WTC11 (cell line): ENCODE measurements around the gene PTPRK.

ENCODE experiments used
- AFF4 ChIP-seq: sonication (generic); formaldehyde crosslinking; IDR thresholded peaks from 2 replicates; pipeline ENCODE4 v1.8.1; 2023; ENCODE audit warnings: mild to moderate bottlenecking, missing genetic modification reagents, borderline replicate concordance
- GABPB1 ChIP-seq: sonication (generic); formaldehyde crosslinking; IDR thresholded peaks from 2 replicates; pipeline ENCODE4 v1.8.1; 2023; ENCODE audit warnings: mild to moderate bottlenecking, missing genetic modification reagents
- NR2C2 ChIP-seq: sonication (generic); formaldehyde crosslinking; IDR thresholded peaks from 2 replicates; pipeline ENCODE4 v1.8.0; 2022; ENCODE audit warnings: mild to moderate bottlenecking, missing genetic modification reagents
- SP1 ChIP-seq: sonication (generic); formaldehyde crosslinking; conservative IDR thresholded peaks from 2 replicates; pipeline ENCODE4 v1.8.1; 2022; ENCODE audit warnings: missing genetic modification reagents
- ZNF232 ChIP-seq: sonication (generic); formaldehyde crosslinking; IDR thresholded peaks from 2 replicates; pipeline ENCODE4 v1.8.0; 2022; ENCODE audit warnings: mild to moderate bottlenecking, missing genetic modification reagents
- TF ChIP-seq, protein P1 (sequence below): sonication (generic); formaldehyde crosslinking; IDR thresholded peaks from 2 replicates; pipeline ENCODE4 v1.8.1; 2023; ENCODE audit warnings: mild to moderate bottlenecking, missing genetic modification reagents
- TF ChIP-seq, protein P2 (sequence below): sonication (generic); formaldehyde crosslinking; IDR thresholded peaks from 2 replicates; pipeline ENCODE4 v1.8.1; 2023; ENCODE audit warnings: mild to moderate bottlenecking, missing genetic modification reagents, moderate library complexity
- TF ChIP-seq, protein P3 (sequence below): fragments of 200-600 bp; IDR thresholded peaks from 2 replicates; pipeline ENCODE4 v1.8.0; 2022; ENCODE audit warnings: antibody characterized with exemption

DNA sequence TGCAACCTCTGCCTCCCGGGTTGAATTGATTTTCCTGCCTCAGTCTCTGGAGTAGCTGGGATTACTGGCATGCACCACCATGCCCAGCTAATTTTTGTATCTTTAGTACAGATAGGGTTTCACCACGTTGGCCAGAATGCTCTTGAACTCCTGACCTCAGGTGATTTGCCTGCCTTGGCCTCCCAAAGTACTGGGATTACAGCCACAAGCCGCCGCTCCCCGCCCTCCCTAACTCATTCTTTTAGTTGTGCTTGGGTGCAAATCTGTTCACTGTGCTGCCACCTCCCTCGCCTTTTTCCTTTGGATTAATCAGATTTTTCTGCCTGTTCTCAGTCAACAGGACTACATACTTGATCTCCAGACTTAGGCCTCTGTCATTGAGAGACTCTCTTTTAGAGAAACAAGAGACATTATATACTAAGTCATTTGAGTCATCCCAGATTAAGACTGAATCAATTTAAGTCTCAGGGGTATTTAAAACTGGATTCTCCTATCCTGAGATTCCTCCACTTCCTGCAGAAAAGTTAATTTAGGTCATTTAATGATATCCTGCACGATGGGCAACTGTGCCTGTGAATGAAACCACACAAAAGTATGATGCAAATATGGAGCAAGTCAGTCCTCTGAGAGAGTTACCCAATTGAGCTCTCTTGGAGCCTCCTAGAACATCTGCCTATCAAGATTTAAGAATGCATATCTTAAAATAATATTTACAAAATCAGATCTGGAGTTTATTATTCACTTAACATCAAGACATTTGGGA lies 483.4 kb downstream of the PTPRK start:
- no peak for TF ChIP-seq SP1 (CRISPR knock-in tag)
- TF ChIP-seq, protein P1, sequence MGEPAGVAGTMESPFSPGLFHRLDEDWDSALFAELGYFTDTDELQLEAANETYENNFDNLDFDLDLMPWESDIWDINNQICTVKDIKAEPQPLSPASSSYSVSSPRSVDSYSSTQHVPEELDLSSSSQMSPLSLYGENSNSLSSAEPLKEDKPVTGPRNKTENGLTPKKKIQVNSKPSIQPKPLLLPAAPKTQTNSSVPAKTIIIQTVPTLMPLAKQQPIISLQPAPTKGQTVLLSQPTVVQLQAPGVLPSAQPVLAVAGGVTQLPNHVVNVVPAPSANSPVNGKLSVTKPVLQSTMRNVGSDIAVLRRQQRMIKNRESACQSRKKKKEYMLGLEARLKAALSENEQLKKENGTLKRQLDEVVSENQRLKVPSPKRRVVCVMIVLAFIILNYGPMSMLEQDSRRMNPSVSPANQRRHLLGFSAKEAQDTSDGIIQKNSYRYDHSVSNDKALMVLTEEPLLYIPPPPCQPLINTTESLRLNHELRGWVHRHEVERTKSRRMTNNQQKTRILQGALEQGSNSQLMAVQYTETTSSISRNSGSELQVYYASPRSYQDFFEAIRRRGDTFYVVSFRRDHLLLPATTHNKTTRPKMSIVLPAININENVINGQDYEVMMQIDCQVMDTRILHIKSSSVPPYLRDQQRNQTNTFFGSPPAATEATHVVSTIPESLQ (CRISPR knock-in tag), result no peak
- TF ChIP-seq GABPB1 (CRISPR knock-in tag), result no peak
- TF ChIP-seq, protein P2, sequence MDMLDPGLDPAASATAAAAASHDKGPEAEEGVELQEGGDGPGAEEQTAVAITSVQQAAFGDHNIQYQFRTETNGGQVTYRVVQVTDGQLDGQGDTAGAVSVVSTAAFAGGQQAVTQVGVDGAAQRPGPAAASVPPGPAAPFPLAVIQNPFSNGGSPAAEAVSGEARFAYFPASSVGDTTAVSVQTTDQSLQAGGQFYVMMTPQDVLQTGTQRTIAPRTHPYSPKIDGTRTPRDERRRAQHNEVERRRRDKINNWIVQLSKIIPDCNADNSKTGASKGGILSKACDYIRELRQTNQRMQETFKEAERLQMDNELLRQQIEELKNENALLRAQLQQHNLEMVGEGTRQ, result no peak
- no peak for TF ChIP-seq NR2C2 (CRISPR knock-in tag)
- no peak for TF ChIP-seq AFF4
- TF ChIP-seq, protein P3, sequence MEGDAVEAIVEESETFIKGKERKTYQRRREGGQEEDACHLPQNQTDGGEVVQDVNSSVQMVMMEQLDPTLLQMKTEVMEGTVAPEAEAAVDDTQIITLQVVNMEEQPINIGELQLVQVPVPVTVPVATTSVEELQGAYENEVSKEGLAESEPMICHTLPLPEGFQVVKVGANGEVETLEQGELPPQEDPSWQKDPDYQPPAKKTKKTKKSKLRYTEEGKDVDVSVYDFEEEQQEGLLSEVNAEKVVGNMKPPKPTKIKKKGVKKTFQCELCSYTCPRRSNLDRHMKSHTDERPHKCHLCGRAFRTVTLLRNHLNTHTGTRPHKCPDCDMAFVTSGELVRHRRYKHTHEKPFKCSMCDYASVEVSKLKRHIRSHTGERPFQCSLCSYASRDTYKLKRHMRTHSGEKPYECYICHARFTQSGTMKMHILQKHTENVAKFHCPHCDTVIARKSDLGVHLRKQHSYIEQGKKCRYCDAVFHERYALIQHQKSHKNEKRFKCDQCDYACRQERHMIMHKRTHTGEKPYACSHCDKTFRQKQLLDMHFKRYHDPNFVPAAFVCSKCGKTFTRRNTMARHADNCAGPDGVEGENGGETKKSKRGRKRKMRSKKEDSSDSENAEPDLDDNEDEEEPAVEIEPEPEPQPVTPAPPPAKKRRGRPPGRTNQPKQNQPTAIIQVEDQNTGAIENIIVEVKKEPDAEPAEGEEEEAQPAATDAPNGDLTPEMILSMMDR, result no peak
- no peak for TF ChIP-seq ZNF232 (CRISPR knock-in tag)
